ENCODE results near the gene ACOT7. TPM values are rescaled to one million over a fixed set of nuclear protein-coding genes. Genes with fewer than 3 reads are reported as not detected.
"Not testable (repeated sequence)": the region's sequence is repeated elsewhere in the genome, so short reads cannot be mapped to it uniquely, and the experiment has no call there.

The ACOT7 gene
- total RNA-seq, 1 donor from 2014 or later = 35.1 TPM

DNA sequence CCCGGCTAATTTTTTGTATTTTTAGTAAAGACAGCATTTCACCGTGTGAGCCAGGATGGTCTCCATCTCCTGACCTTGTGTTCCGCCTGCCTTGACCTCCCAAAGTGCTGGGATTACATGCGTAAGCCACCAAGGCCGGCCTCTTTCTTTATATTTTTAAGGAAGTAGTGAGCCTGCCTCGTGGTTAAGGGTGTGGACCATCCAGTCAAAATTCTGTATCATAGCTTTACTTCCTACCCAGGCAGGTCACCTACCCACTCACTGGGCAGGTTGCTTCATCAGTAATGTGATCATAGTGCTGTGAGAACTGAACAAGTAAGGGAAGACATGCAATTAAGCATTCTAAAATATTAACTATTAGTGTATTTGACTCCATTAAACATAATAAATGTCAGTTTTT is 8.1 kb upstream of the ACOT7 start:
- DNase-seq (ENCODE audit: low spot score) = no peak
- Mint-ChIP-seq H3K27me3 (ENCODE audit: unreplicated experiment) (peaks cover 2% of the 10 kb centered on the region), H3K4me3 (ENCODE audit: unreplicated experiment) (no peak overlapping the region), H3K27ac (ENCODE audit: unreplicated experiment) (no peak overlapping the region), H3K36me3 (ENCODE audit: low read depth, unreplicated experiment) (no peaks in the 10 kb centered on the region), H3K4me1 (ENCODE audit: unreplicated experiment) (no peaks in the 10 kb centered on the region), H3K9me3 (ENCODE audit: unreplicated experiment) (no peaks in the 10 kb centered on the region)
- TF ChIP-seq, protein P1, sequence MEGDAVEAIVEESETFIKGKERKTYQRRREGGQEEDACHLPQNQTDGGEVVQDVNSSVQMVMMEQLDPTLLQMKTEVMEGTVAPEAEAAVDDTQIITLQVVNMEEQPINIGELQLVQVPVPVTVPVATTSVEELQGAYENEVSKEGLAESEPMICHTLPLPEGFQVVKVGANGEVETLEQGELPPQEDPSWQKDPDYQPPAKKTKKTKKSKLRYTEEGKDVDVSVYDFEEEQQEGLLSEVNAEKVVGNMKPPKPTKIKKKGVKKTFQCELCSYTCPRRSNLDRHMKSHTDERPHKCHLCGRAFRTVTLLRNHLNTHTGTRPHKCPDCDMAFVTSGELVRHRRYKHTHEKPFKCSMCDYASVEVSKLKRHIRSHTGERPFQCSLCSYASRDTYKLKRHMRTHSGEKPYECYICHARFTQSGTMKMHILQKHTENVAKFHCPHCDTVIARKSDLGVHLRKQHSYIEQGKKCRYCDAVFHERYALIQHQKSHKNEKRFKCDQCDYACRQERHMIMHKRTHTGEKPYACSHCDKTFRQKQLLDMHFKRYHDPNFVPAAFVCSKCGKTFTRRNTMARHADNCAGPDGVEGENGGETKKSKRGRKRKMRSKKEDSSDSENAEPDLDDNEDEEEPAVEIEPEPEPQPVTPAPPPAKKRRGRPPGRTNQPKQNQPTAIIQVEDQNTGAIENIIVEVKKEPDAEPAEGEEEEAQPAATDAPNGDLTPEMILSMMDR (IDR thresholded peaks at IDR 0.05; ENCODE audit: unreplicated experiment) = no peak

DNA sequence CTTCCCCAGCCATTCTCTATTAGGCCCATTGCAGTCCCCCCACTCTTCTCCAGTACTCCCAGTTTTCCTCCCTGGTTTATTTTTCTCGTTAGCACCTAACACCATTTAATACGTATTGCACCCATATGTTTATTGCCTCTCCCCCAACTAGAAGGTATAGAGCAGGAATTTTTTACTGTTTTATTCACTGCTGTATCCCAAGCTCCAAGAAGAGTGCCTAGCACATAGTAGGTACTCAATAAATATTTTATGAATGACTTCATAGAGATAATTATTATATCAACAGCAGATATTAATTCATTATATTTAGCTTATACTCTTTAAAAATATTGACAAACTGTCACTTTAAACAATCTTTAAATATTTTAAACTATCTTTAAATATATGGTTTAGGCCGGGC is 5.7 kb upstream of the ACOT7 start:
- Mint-ChIP-seq H3K27ac (ENCODE audit: unreplicated experiment) (no peak overlapping the region), H3K4me1 (ENCODE audit: unreplicated experiment) (peaks cover under 1% of the 10 kb centered on the region), H3K27me3 (ENCODE audit: unreplicated experiment) (peaks cover under 1% of the 10 kb centered on the region)

DNA sequence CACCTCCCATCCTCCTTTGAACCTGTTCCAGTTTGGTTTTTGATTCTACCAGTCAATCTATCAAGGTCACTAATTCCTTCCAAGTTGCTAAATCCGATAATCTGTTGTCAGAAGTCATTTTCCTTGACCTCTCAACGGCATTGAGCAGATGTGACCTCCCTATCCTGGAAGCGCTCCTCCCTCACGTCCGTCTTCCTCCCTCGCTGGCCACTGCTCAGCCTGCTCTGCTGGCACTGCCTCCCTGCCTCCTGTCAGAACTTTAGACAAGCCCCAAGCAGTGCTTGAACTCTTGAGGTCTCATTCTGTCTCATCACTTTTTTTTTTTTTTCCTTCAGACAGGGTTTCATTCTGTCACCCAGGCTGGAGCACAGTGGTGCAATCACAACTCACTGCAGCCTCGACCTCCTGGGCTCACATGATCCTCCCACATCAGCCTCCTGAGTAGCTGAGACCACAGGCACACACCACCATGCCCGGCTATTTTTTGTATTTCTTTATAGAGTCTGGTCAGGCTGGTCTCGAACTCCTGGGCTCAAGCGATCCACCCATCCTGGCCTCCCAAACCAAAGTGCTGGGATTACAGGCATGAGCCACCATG is 4.4 kb upstream of the ACOT7 start:
- Mint-ChIP-seq H3K9me3 (ENCODE audit: unreplicated experiment) (no peaks in the 10 kb centered on the region), H3K36me3 (ENCODE audit: low read depth, unreplicated experiment) (no peaks in the 10 kb centered on the region), H3K27ac (ENCODE audit: unreplicated experiment) (no peak overlapping the region), H3K4me3 (ENCODE audit: unreplicated experiment) (no peak overlapping the region), H3K27me3 (ENCODE audit: unreplicated experiment) (peaks cover 6% of the 10 kb centered on the region), H3K4me1 (ENCODE audit: unreplicated experiment) (peaks cover 5% of the 10 kb centered on the region)
- DNase-seq (ENCODE audit: low spot score) = no peak
- TF ChIP-seq, protein P1 (IDR thresholded peaks at IDR 0.05; ENCODE audit: unreplicated experiment) = no peak

More for the DNA sequence above, 5.7 kb upstream of the ACOT7 start:
- Mint-ChIP-seq H3K36me3 (ENCODE audit: low read depth, unreplicated experiment) (no peaks in the 10 kb centered on the region), H3K9me3 (ENCODE audit: unreplicated experiment) (no peaks in the 10 kb centered on the region), H3K4me3 (ENCODE audit: unreplicated experiment) (no peak overlapping the region)
- no peak for DNase-seq (ENCODE audit: low spot score)
- TF ChIP-seq, protein P1 (IDR thresholded peaks at IDR 0.05; ENCODE audit: unreplicated experiment) = no peak

DNA sequence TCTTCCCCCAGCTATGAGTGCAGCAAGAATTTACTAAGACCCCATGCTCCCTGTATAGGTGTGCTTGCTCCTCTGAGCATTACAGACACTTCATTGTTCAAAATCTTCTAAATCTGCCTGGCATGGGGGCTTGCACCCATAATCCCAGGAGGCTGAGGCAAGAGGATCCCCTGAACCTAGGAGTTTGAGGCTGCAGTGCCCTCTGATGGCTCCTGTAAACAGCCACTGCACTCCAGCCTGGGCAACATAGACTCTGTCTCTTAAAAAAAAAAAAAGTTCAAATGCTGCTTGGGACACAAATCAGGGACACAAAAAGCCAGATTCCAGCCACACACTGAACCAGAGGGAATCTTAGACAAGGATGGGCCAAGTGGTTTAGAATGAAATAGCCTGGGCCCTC is 3.4 kb upstream of the ACOT7 start:
- TF ChIP-seq, protein P1 (IDR thresholded peaks at IDR 0.05; ENCODE audit: unreplicated experiment) = no peak
- H3K4me1 Mint-ChIP-seq (ENCODE audit: unreplicated experiment) = peaks cover 10% of the 10 kb centered on the region

DNA sequence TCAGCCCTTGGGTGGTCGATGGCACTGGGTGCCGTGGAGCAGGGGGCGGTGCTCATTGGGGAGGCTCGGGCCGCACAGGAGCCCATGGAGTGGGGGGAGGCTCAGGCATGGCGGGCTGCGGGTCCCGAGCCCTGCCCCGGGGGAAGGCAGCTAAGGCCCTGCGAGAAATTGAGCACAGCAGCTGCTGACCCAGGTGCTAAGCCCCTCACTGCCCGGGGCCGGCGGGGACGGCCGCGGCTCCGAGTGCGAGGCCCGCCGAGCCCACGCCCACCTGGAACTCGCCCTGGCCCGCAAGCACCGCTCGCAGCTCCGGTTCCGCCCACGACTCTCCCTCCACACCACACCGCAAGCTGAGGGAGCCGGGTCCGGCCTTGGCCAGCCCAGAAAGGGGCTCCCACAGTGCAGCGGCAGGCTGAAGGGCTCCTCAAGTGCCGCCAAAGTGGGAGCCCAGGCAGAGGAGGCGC is 2.2 kb upstream of the ACOT7 start:
- H3K27ac Mint-ChIP-seq (ENCODE audit: unreplicated experiment); DNase-seq (ENCODE audit: low spot score); H3K36me3 Mint-ChIP-seq (ENCODE audit: low read depth, unreplicated experiment): not testable (repeated sequence)

More for the DNA sequence above, 3.4 kb upstream of the ACOT7 start:
- peaks cover 6% of the 10 kb centered on the region for H3K27me3 Mint-ChIP-seq (ENCODE audit: unreplicated experiment)
- peak overlapping the region; percentile 26 for H3K27ac Mint-ChIP-seq (ENCODE audit: unreplicated experiment)
- no peak overlapping the region for H3K4me3 Mint-ChIP-seq (ENCODE audit: unreplicated experiment)
- no peak for DNase-seq (ENCODE audit: low spot score)
- H3K36me3 Mint-ChIP-seq (ENCODE audit: low read depth, unreplicated experiment) = no peaks in the 10 kb centered on the region
- no peaks in the 10 kb centered on the region for H3K9me3 Mint-ChIP-seq (ENCODE audit: unreplicated experiment)

DNA sequence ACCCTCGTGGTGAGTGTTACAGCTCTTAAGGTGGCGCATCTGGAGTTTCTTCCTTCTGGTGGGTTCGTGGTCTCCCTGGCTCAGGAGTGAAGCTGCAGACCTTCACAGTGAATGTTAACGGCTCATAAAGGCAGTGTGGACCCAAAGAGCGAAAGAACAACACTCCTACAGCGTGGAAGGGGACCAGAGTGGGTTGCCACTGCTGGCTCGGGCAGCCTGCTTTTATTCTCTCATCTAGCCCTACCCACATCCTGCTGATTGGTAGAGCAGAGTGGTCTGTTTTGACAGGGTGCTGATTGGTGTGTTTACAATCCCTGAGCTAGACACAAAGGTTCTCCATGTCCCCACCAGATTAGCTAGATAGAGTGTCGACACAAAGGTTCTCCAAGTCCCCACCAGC is 1.6 kb upstream of the ACOT7 start:
- not testable (repeated sequence) for H3K27ac Mint-ChIP-seq (ENCODE audit: unreplicated experiment); H3K27me3 Mint-ChIP-seq (ENCODE audit: unreplicated experiment); H3K4me3 Mint-ChIP-seq (ENCODE audit: unreplicated experiment); DNase-seq (ENCODE audit: low spot score); H3K36me3 Mint-ChIP-seq (ENCODE audit: low read depth, unreplicated experiment); H3K9me3 Mint-ChIP-seq (ENCODE audit: unreplicated experiment)
- peaks cover 12% of the 10 kb centered on the region for H3K4me1 Mint-ChIP-seq (ENCODE audit: unreplicated experiment)

More for the DNA sequence above, 2.2 kb upstream of the ACOT7 start:
- not testable (repeated sequence) for H3K27me3 Mint-ChIP-seq (ENCODE audit: unreplicated experiment); H3K9me3 Mint-ChIP-seq (ENCODE audit: unreplicated experiment); H3K4me3 Mint-ChIP-seq (ENCODE audit: unreplicated experiment)
- H3K4me1 Mint-ChIP-seq (ENCODE audit: unreplicated experiment) = peaks cover 12% of the 10 kb centered on the region

All from endothelial cell (in vitro differentiated cells).